SK-N-MC (cell line): ENCODE results near the gene CYP17A1.
"Not testable (repeated sequence)": the region's sequence is repeated elsewhere in the genome, so short reads cannot be mapped to it uniquely, and the experiment has no call there.

Experiments
- DNase-seq: peaks from one replicate; pipeline ENCODE4 v3.0.0-alpha.2; 2011; ENCODE audit warnings: low read depth, low spot score
- H3K27ac ChIP-seq: fragments of 200-600 bp; sonication (generic); 2 replicates; pipeline ENCODE4 v1.5.1; 2016; ENCODE audit warnings: mixed run types
- H3K36me3 ChIP-seq: fragments of 200-600 bp; sonication (generic); 2 replicates; pipeline ENCODE4 v1.6.1; 2017; ENCODE audit warnings: antibody characterized with exemption, low read length, mixed read lengths; ENCODE audit not compliant: insufficient read depth
- H3K4me3 ChIP-seq: fragments of 200-600 bp; sonication (generic); 2 replicates; pipeline ENCODE4 v1.5.1; 2016
- H3K9ac ChIP-seq: fragments of 200-600 bp; sonication (generic); 2 replicates; pipeline ENCODE4 v1.8.0; 2017; ENCODE audit warnings: mixed run types, mixed read lengths; ENCODE audit not compliant: insufficient read length
- H3K9me3 ChIP-seq: fragments of 200-600 bp; sonication (generic); 2 replicates; pipeline ENCODE4 v1.6.1; 2017; ENCODE audit warnings: low read depth, mild to moderate bottlenecking, antibody characterized with exemption, low read length, moderate library complexity, mixed read lengths
- EZH2 ChIP-seq: fragments of 200-600 bp; sonication (generic); IDR thresholded peaks from one replicate; pipeline ENCODE4 v1.6.1; 2017; ENCODE audit warnings: antibody characterized with exemption
- FOXP2 ChIP-seq: optimal IDR thresholded peaks from 2 replicates; pipeline ENCODE3; 2011; ENCODE audit warnings: mild to moderate bottlenecking, moderate library complexity; ENCODE audit not compliant: insufficient read depth; ENCODE audit errors: extremely low read length, control extremely low read depth
- POLR2AphosphoS5 ChIP-seq: IDR thresholded peaks from 2 replicates; pipeline ENCODE4 v1.6.1; 2012; ENCODE audit warnings: mild to moderate bottlenecking, low read depth, low read length, borderline replicate concordance

Gene CYP17A1

DNA sequence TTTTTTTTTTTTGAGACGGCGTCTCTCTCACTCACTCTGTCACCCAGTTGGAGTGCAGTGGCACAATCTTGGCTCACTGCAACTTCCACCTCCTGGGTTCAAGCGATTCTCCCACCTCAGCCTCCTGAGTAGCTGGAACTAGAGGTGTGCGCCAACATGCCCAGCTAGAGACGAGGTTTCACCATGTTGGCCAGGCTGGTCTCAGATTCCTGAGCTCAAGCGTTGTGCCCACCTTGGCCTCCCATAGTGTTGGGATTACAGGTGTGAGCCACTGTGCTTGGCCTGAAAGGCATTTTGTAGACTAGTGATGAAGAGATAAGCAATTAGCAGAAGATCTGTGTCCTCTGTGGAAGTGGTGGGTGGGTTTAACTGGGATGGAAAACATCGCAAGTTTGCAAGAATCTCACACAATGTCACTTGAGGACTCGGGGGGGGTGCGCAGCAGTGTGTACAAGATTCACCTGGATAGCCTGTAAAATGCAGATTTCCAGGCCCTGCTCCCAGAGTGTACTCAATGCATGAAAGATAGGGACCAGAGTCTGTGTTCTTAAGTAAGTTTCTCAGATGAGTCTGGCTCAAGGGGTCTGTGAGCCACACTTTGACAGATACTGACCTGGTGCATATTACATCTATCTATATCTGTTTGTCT is 10.9 kb downstream of the CYP17A1 start:
- no peak overlapping the region for H3K9ac ChIP-seq
- DNase-seq = no peak
- no peaks in the 10 kb centered on the region for H3K36me3 ChIP-seq
- no peak overlapping the region for H3K4me3 ChIP-seq
- TF ChIP-seq EZH2 (no peak), POLR2AphosphoS5 (no peak), FOXP2 (no peak)
- H3K27ac ChIP-seq = no peak overlapping the region
- H3K9me3 ChIP-seq = no peaks in the 10 kb centered on the region

GRCh38 chr10:102824664-102825063 is 12.5 kb downstream of the CYP17A1 start:
- H3K36me3 ChIP-seq = no peaks in the 10 kb centered on the region
- no peaks in the 10 kb centered on the region for H3K9me3 ChIP-seq
- H3K4me3 ChIP-seq = no peak overlapping the region
- no peak overlapping the region for H3K9ac ChIP-seq
- H3K27ac ChIP-seq = no peak overlapping the region
- no peak for DNase-seq
- no peak for TF ChIP-seq EZH2
- TF ChIP-seq POLR2AphosphoS5 = no peak
- no peak for TF ChIP-seq FOXP2

DNA sequence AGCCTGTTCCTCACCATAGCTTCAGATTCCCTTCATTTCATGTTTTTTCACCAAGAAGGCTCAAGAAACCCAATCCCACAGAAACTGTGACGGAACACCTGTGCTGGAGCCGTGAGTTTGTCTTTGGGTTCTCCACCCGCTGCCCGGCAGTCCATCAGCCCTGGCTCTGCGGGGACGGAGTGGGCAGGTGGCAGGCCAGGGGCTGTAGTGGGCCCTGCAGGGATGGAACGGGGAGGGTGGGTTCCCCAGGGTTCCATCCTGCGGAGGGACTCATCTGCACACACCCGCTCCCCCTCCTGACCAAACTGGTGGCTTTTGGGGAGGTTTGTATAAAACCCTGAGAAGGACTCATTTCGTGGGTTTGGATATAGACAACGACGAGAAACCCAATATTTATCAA is 15.0 kb downstream of the CYP17A1 start:
- no peaks in the 10 kb centered on the region for H3K36me3 ChIP-seq

GRCh38 chr10:102820008-102820407 is 17.2 kb downstream of the CYP17A1 start:
- not testable (repeated sequence) for H3K9me3 ChIP-seq, H3K4me3 ChIP-seq, H3K27ac ChIP-seq, H3K9ac ChIP-seq, DNase-seq, H3K36me3 ChIP-seq

More for the DNA sequence above, 15.0 kb downstream of the CYP17A1 start:
- TF ChIP-seq POLR2AphosphoS5 = no peak
- TF ChIP-seq FOXP2 = no peak
- TF ChIP-seq EZH2 = no peak
- no peak overlapping the region for H3K27ac ChIP-seq
- H3K9ac ChIP-seq = no peak overlapping the region
- no peaks in the 10 kb centered on the region for H3K9me3 ChIP-seq
- DNase-seq = no peak
- no peak overlapping the region for H3K4me3 ChIP-seq

DNA sequence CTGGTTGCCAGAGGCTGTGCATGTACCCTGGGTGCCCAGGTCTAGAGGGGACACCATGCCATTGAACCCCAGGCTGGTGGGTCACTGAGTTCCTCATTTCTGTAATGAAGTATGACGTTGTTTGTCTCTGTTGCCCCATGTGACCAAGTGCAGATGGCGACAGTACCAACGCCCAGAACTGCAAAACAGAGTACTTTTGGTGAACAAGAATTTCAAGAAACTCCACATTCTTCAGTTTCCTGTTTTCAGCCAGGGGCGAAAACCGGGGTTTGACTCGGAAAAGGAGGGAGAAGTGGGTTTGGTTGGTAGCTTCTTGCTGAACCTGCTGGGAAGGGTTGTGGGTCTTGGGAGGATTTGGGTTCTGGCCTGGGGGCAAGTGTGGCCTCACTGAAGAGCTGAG is 18.2 kb downstream of the CYP17A1 start:
- Histone ChIP-seq H3K36me3 (no peaks in the 10 kb centered on the region), H3K27ac (no peak overlapping the region), H3K9ac (no peak overlapping the region), H3K4me3 (no peak overlapping the region), H3K9me3 (no peaks in the 10 kb centered on the region)
- TF ChIP-seq FOXP2 (no peak), POLR2AphosphoS5 (no peak), EZH2 (no peak)
- DNase-seq = no peak

GRCh38 chr10:102817175-102817574 is 20.0 kb downstream of the CYP17A1 start:
- no peak overlapping the region for H3K4me3 ChIP-seq
- no peak overlapping the region for H3K9ac ChIP-seq
- no peaks in the 10 kb centered on the region; the same call in 1 of the 2 replicates for H3K36me3 ChIP-seq
- DNase-seq = no peak
- no peak for TF ChIP-seq FOXP2
- TF ChIP-seq EZH2 = no peak
- no peak for TF ChIP-seq POLR2AphosphoS5
- H3K9me3 ChIP-seq = no peaks in the 10 kb centered on the region
- no peak overlapping the region for H3K27ac ChIP-seq

DNA sequence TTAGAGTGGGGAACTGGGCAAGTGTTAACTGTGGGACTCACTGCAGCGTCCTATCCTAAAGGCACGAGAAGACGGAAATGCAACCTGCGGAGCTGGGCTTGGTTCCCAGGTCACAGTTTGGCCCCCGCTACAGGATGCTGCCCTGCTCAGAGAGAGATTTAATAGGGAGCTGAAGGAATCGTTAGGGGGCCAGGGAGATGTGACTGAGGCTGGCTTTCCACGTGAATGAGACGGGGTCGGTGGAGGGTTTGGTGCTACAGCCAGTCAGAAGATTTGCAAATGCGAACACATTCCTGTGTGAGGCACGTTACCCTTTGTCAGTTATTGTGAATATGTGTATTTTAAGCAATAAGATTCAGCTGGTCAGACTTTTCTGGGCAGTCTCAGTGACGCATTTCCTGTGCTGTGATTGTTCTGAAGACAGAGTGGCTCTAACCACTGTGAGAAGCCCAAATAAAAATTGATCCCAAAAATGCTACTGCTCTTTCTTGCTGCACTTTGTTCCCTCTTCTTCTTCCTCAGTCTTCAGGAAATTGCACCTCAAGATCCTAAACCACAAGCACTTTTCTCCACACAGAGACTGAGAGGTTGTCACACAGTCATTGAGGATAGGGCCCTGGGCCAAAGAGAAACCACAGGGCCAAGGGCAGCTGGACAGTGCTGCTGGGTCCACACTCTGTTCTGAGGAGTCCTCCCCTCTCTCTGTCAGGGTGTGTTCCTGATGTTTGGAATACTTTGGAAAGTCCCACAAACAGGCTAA is 21.2 kb downstream of the CYP17A1 start:
- Histone ChIP-seq H3K9ac (no peak overlapping the region), H3K9me3 (no peaks in the 10 kb centered on the region)

DNA sequence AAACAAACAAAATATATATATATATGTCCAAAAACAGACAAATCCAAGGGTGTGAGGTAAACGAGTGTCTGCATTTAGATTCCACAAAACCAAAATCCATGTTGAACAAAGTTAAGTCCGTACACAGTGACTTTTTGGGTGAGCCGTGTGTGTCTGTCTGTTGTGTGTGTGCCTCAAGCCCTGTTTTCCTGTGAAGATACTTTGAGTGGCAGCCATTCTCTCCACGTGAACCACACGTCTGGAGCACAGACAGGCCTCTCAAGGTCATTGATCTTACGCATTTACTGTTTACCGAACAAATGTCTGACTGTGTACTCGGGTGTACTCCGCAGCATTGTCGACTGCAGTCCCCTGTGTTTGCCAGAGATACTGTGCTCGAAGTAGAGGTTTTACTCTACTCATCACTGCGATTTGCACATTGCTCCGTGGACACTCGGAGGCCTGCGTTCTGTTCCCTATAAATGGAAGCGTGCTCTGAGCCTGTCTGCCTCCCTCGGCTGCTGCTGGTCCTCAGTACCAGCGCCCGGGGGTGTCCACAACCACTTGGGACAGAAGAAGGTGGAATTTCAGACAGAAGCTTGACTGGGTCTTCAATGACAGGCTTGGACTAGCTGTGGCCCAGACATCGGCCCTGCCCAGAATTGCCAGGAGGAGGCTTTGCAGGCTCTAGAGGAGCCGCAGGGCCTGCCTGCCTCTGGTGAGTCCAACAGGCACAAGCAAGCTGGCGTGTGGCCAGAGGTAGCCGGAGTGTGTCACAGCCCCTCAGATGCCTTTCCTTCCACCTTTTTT is 22.1 kb downstream of the CYP17A1 start:
- no peak overlapping the region for H3K9ac ChIP-seq
- DNase-seq = no peak

More for the DNA sequence above, 21.2 kb downstream of the CYP17A1 start:
- DNase-seq = no peak
- Histone ChIP-seq H3K4me3 (no peak overlapping the region), H3K27ac (no peak overlapping the region), H3K36me3 (no peaks in the 10 kb centered on the region; the same call in 1 of the 2 replicates)
- TF ChIP-seq FOXP2 (no peak), POLR2AphosphoS5 (no peak), EZH2 (no peak)

More for the DNA sequence above, 22.1 kb downstream of the CYP17A1 start:
- TF ChIP-seq EZH2 (no peak), FOXP2 (no peak), POLR2AphosphoS5 (no peak)
- no peaks in the 10 kb centered on the region; the same call in 1 of the 2 replicates for H3K36me3 ChIP-seq
- no peaks in the 10 kb centered on the region for H3K9me3 ChIP-seq
- H3K4me3 ChIP-seq = no peak overlapping the region
- no peak overlapping the region for H3K27ac ChIP-seq
